A673 (cell line): ENCODE measurements around the gene AK2. TPM values are rescaled to one million over a fixed set of nuclear protein-coding genes. Genes with fewer than 3 reads are reported as not detected.

Experiments
- BruUV-seq: library from RNA; stranded (reverse); fragments of 400-500 nt; replicated peaks from 2 replicates; lab custom pipeline; 2021; lab: Mats Ljungman, UMichigan
- CTCF ChIA-PET: fragments of 300-600 bp; sonication (Branson Sonifier 250); formaldehyde crosslinking; loops from one replicate; lab custom pipeline; 2022; ENCODE audit warnings: antibody characterized with exemption; lab: Charles Lee
- POLR2A ChIA-PET: fragments of 300-600 bp; sonication (Branson Sonifier 250); formaldehyde crosslinking; loops from one replicate; lab custom pipeline; 2022; ENCODE audit warnings: antibody characterized with exemption; ENCODE audit not compliant: low non-redundant PET; lab: Charles Lee
- DNase-seq: peaks from one replicate; pipeline ENCODE4 v3.0.0-alpha.2; 2015; ENCODE audit warnings: low spot score
- H3K27ac ChIP-seq: fragments of 200-600 bp; sonication (generic); 2 replicates; pipeline ENCODE4 v1.5.1; 2016; ENCODE audit warnings: mixed run types, low read depth, mild to moderate bottlenecking, mixed read lengths, antibody characterized with exemption, low read length; ENCODE audit not compliant: poor library complexity, severe bottlenecking
- H3K27me3 ChIP-seq: fragments of 200-600 bp; sonication (generic); replicated peaks from 2 replicates; pipeline ENCODE4 v1.6.1; 2017; ENCODE audit warnings: mixed run types, low read depth, mild to moderate bottlenecking, mixed read lengths, antibody characterized with exemption, low read length; ENCODE audit not compliant: insufficient read depth, poor library complexity
- H3K36me3 ChIP-seq: fragments of 200-600 bp; sonication (generic); 2 replicates; pipeline ENCODE4 v1.6.1; 2016; ENCODE audit warnings: mixed run types, mild to moderate bottlenecking, mixed read lengths, antibody characterized with exemption, low read length; ENCODE audit not compliant: insufficient read depth, poor library complexity, severe bottlenecking
- H3K4me1 ChIP-seq: fragments of 200-600 bp; sonication (generic); 2 replicates; pipeline ENCODE4 v1.6.1; 2017; ENCODE audit warnings: mixed run types, mild to moderate bottlenecking, mixed read lengths, antibody characterized with exemption, low read length; ENCODE audit not compliant: insufficient read depth, poor library complexity, severe bottlenecking
- H3K4me3 ChIP-seq: fragments of 200-600 bp; sonication (generic); 2 replicates; pipeline ENCODE4 v1.5.1; 2016; ENCODE audit warnings: low read depth, mixed run types, mild to moderate bottlenecking, mixed read lengths, low read length; ENCODE audit not compliant: poor library complexity, severe bottlenecking
- H3K9me3 ChIP-seq: fragments of 200-600 bp; sonication (generic); 2 replicates; pipeline ENCODE4 v1.6.1; 2016; ENCODE audit warnings: mixed run types, low read depth, mild to moderate bottlenecking, mixed read lengths, antibody characterized with exemption, low read length; ENCODE audit not compliant: poor library complexity, severe bottlenecking
- EZH2 ChIP-seq: fragments of 200-600 bp; sonication (generic); IDR thresholded peaks from 2 replicates; pipeline ENCODE4 v1.6.1; 2017; ENCODE audit warnings: borderline replicate concordance, low read depth, mild to moderate bottlenecking, mixed read lengths, antibody characterized with exemption, low read length; ENCODE audit not compliant: poor library complexity, severe bottlenecking
- intact Hi-C: fragments of 100-400 bp; cut with micrococcal nuclease; formaldehyde crosslinking; loops from one replicate; pipeline ENCODE4 v1.10.0; 2022; ENCODE audit not compliant: unreplicated experiment
- total RNA-seq: library from RNA; stranded (reverse); gene quantifications from 2 replicates; pipeline ENCODE4 v1.2.3, GENCODE V29; 2021
- TF ChIP-seq, protein P1 (sequence below): fragments of 300-800, 200-600 bp; sonication (generic); conservative IDR thresholded peaks from 2 replicates; pipeline ENCODE4 v1.5.1; 2017; ENCODE audit warnings: low read depth, mild to moderate bottlenecking, antibody characterized with exemption, low read length, moderate library complexity, mixed read lengths

AK2 gene
- total RNA-seq, 1 experiment from 2014 or later, result 196 TPM

DNA sequence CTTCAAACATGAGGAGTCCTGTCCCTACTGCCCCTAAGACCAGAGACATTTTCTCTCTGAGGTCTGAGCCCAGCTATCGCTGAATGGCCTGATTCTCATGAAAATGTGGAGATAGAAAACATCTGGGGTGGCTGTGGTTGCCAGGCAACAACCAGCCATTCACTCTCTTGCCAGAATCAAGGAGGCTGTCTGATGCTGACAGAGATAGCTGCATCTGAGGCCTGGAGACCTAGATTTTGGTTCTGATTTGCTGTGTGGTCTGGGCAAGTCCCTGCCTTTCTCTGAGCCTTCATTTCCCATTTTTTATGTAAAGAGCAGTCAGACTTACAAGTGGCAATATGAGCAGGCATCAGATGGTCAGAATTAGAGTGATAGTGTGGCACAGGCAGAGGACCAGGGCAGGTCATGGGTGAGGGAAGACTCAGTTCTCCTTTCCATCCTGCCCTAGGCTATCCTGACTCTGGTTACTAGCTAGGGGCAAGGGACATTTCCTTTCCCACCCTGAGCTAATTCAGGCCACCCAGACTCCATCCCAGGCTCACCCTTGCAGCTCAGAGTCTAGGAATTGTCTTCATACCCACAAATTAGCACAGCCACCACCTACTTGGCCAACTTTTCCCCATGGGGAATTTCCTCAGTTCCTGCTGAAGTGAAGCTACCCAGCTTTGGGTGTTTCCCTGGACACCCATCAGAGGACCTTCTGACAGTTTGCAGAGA, 52.1 kb downstream of the AK2 start:
- H3K9me3 ChIP-seq, result no peaks in the 10 kb centered on the region
- TF ChIP-seq EZH2, result no peak
- TF ChIP-seq, protein P1, sequence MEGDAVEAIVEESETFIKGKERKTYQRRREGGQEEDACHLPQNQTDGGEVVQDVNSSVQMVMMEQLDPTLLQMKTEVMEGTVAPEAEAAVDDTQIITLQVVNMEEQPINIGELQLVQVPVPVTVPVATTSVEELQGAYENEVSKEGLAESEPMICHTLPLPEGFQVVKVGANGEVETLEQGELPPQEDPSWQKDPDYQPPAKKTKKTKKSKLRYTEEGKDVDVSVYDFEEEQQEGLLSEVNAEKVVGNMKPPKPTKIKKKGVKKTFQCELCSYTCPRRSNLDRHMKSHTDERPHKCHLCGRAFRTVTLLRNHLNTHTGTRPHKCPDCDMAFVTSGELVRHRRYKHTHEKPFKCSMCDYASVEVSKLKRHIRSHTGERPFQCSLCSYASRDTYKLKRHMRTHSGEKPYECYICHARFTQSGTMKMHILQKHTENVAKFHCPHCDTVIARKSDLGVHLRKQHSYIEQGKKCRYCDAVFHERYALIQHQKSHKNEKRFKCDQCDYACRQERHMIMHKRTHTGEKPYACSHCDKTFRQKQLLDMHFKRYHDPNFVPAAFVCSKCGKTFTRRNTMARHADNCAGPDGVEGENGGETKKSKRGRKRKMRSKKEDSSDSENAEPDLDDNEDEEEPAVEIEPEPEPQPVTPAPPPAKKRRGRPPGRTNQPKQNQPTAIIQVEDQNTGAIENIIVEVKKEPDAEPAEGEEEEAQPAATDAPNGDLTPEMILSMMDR, result no peak
- no peaks in the 10 kb centered on the region for H3K36me3 ChIP-seq
- H3K4me1 ChIP-seq, result peaks cover 10% of the 10 kb centered on the region
- no TSS peak for BruUV-seq
- no peak overlapping the region for H3K4me3 ChIP-seq
- DNase-seq, result no peak
- H3K27ac ChIP-seq, result no peak overlapping the region
- intact Hi-C loops, result no loop called here
- ChIA-PET CTCF (no interaction called here), POLR2A (no interaction called here)
- no peaks in the 10 kb centered on the region for H3K27me3 ChIP-seq

DNA sequence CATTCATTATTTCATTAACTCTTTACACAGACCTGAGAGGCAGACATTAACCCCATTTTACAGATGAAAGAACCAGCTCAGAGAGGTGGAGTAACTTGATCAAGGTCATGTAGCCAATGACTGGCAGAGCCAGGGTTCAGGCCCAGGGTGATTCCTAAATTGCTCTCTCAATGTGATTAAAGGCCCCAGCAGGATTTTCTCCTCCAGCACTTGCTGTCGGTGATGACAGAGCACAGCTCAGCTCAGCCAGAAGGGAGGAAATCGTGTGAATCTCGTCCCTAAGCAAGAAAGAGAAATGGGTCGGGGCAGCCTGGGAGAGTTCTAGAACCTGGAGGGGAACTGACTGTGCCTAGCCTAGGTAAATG, 52.6 kb downstream of the AK2 start:
- no peak for DNase-seq
- TF ChIP-seq, protein P1, result no peak
- TF ChIP-seq EZH2, result no peak
- Histone ChIP-seq H3K27ac (no peak overlapping the region), H3K27me3 (no peaks in the 10 kb centered on the region), H3K4me1 (peaks cover 10% of the 10 kb centered on the region), H3K36me3 (no peaks in the 10 kb centered on the region), H3K4me3 (no peak overlapping the region), H3K9me3 (no peaks in the 10 kb centered on the region)
- no TSS peak for BruUV-seq
- ChIA-PET POLR2A (no interaction called here), CTCF (no interaction called here)
- intact Hi-C loops, result no loop called here

DNA sequence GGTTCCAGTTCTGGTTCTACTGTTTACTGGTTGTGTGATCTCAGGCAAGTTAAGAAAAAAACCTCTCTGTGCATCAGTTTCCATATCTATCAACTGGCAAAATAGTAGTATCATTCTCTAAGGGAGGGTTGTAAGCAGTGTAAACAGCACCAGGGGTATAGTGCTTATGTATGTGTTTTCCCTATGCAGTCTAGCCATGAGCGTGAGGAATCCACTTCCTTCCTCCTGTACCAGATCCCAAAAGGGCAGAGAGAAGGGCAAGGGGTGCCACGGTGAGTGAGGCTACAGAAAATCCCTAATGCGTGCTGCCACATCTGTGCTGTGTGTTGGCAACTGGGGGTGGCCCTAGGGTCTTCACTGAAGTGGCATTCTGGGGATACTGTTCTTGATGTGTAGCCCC, 53.7 kb downstream of the AK2 start:
- BruUV-seq, result no TSS peak
- no peaks in the 10 kb centered on the region for H3K9me3 ChIP-seq
- H3K27me3 ChIP-seq, result no peaks in the 10 kb centered on the region
- no peak for DNase-seq
- H3K4me1 ChIP-seq, result peaks cover 10% of the 10 kb centered on the region
- intact Hi-C loops, result no loop called here
- ChIA-PET CTCF (no interaction called here), POLR2A (no interaction called here)
- no peaks in the 10 kb centered on the region for H3K36me3 ChIP-seq
- no peak overlapping the region for H3K4me3 ChIP-seq
- no peak for TF ChIP-seq EZH2
- TF ChIP-seq, protein P1, result no peak
- no peak overlapping the region for H3K27ac ChIP-seq
